Psoas muscle (tissue), 8 donors: ENCODE data around the gene DNAJB2. TPM values are rescaled to one million over a fixed set of nuclear protein-coding genes. Genes with fewer than 3 reads are reported as not detected.

ENCODE experiments used
- ATAC-seq, 4 donors: fragments of 200-7000 bp; cut with Tn5 transposase; one replicate each; pipeline ENCODE4 v1.9.1; 2020; ENCODE audit warnings: moderate library complexity in 3 of 4, mild to moderate bottlenecking in 2 of 4
- DNase-seq, 2 donors: peaks; one replicate each; pipeline ENCODE4 v3.0.0-alpha.2; 2020
- H3K27ac ChIP-seq: fragments of 200-600 bp; one replicate; pipeline ENCODE4 v1.8.0; 2022
- H3K27me3 ChIP-seq, 3 donors: fragments of 200-600 bp in 1 of 3; one replicate each; pipeline versions ENCODE4 v1.6.1 to v1.8.0; 2013 to 2022; ENCODE audit warnings: low read length in 2 of 3, mild to moderate bottlenecking in 2 of 3, moderate library complexity in 1 of 3; ENCODE audit not compliant: insufficient read depth in 3 of 3
- H3K36me3 ChIP-seq, 2 donors: fragments of 200-600 bp in 1 of 2; one replicate each; pipeline versions ENCODE4 v1.6.1 to v1.8.0; 2013 to 2022; ENCODE audit warnings: low read depth in 1 of 2, mild to moderate bottlenecking in 1 of 2, moderate library complexity in 1 of 2; ENCODE audit not compliant: insufficient read depth in 1 of 2
- H3K4me1 ChIP-seq: fragments of 200-600 bp; one replicate; pipeline ENCODE4 v1.8.0; 2022
- H3K4me3 ChIP-seq: fragments of 200-600 bp; one replicate; pipeline ENCODE4 v1.8.0; 2022; ENCODE audit warnings: mild to moderate bottlenecking
- H3K9me3 ChIP-seq: fragments of 200-600 bp; one replicate; pipeline ENCODE4 v1.8.0; 2022
- WGBS, 3 donors: extraction: QIAGEN DNeasy Blood & Tissue Kit; methylation state at CpG; one replicate each; pipeline versions ENCODE4 v1.1.6 to v1.1.7; 2013; 5-methylcytosine and 5-hydroxymethylcytosine counted together
- intact Hi-C, 2 donors: fragments of 100-400 bp; cut with DNase I; formaldehyde crosslinking; loops; one replicate each; pipeline versions ENCODE4 v1.11.0 to v1.14.2; 2022
- polyA plus RNA-seq, 3 donors: library from polyadenylated mRNA; stranded (reverse); fragments of 200-250 nt; gene quantifications; one replicate each; pipeline ENCODE4 v1.2.3, GENCODE V29; 2013
- total RNA-seq, 4 donors: library from RNA; stranded (reverse); fragmentation: NEBNext Ultra II Directional in 2 of 4; extraction: Animal tissue kit (Norgen Biotek cat#: 25700) in 2 of 4; gene quantifications; one replicate each; pipeline versions ENCODE4 v1.2.1 to v1.2.4, GENCODE V29; 2021 to 2023
- TF ChIP-seq, protein P1 (sequence below): fragments of 200-600 bp; IDR thresholded peaks from one replicate; pipeline ENCODE4 v1.8.0; 2022; ENCODE audit warnings: antibody characterized with exemption
- donor health status: healthy with polysubstance abuse.
- donor health status: DM: no; HTN: no; CAD: no; lungs with moderate emphysema.
- donor health status: Bipolar disorder and iron deficiency.
- donor health status: healthy.
- donor health status: DM: yes; HTN: yes; CAD: no.
- donor health status: DM: no; HTN: no; CAD: no.
- donor health status: DM: no; HTN: no; CAD: no.
- donor health status: DM: yes; HTN: yes; CAD: no.

Gene DNAJB2
- total and polyA plus RNA-seq, 7 donors, result 93.1 to 204 (median 105) TPM

DNA sequence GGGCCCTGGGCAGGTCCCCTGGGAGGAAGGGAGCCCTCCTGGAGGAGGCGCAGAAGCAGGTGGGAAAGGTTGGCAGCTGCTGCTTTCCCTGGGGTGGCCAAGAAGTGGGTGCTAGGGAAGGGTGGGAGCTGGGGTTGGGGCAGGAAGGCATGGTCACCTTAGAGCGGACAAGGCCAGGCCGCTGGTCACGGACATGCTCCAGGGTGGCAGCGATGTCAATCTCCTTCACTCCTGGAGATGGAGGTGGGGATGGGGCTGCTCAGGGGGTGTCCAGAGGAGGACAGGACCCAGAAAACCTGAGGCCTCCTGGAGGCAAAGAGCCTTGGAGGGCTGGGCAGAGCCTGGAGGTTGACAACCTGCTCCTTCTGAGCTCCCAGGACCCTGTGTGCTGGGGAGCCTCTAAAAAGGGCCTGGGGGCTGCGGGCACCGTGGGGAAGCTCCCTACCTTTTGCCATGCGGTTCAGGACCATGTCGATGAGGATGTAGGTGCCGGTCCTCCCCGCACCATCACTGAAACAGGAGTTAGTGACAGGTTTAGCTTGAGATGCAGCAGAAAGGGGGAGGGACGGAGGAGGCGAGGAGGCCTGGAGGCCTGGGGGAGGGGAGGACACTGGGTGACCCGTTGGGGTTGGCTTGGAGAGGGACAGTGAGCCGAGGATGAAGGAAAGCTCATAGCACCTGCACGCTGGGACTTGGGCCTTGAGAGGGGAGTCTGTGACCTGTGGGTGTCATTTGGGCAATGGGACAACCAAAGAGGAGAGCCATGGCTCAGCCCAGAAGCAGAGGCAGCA is 11.4 kb downstream of the DNAJB2 start:
- H3K27me3 ChIP-seq, result no peaks in the 10 kb centered on the region
- H3K9me3 ChIP-seq, result no peaks in the 10 kb centered on the region
- intact Hi-C loops, result loop anchor here in 1 of 2 donors (10.0 kb wide), 1 partner anchor 46 kb away; the partner anchor contains the start of genes GLB1L and STK16
- no peak overlapping the region for H3K27ac ChIP-seq
- DNase-seq (peak in 1 of 2 donors; percentile 46), ATAC-seq (no peak)
- H3K4me1 ChIP-seq, result peaks cover 4% of the 10 kb centered on the region
- TF ChIP-seq, protein P1, sequence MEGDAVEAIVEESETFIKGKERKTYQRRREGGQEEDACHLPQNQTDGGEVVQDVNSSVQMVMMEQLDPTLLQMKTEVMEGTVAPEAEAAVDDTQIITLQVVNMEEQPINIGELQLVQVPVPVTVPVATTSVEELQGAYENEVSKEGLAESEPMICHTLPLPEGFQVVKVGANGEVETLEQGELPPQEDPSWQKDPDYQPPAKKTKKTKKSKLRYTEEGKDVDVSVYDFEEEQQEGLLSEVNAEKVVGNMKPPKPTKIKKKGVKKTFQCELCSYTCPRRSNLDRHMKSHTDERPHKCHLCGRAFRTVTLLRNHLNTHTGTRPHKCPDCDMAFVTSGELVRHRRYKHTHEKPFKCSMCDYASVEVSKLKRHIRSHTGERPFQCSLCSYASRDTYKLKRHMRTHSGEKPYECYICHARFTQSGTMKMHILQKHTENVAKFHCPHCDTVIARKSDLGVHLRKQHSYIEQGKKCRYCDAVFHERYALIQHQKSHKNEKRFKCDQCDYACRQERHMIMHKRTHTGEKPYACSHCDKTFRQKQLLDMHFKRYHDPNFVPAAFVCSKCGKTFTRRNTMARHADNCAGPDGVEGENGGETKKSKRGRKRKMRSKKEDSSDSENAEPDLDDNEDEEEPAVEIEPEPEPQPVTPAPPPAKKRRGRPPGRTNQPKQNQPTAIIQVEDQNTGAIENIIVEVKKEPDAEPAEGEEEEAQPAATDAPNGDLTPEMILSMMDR, result no peak
- WGBS, 3 donors, result 83 to 84% (median 83%) methylated on average over 16 of the region's 16 CpGs
- H3K4me3 ChIP-seq, result no peak overlapping the region
- peaks cover 0 to 11% of the 10 kb centered on the region in 2 donors for H3K36me3 ChIP-seq

DNA sequence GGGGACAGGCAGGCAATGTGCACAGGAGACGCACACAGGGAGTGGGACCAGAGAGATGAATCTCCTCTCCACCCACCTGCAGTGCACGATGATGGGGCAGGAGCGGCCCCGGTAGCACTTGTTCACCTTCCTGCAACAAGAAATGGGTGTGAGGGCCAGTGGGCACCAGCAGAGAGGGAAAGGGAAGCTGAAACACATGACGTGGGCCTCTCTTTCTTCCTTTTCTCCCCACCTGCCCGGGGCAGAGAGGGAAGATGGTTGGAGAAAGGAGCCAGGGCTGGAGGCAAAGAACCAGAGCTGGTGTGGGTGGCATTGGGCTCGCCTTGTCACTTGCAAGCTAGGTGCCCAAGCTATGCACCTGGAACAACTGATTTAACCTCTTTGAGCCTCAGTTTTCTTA is 12.2 kb downstream of the DNAJB2 start:
- intact Hi-C loops, result loop anchor here in 1 of 2 donors (10.0 kb wide), 1 partner anchor 47 kb away; the partner anchor contains the start of genes GLB1L and STK16
- H3K4me3 ChIP-seq, result no peak overlapping the region
- TF ChIP-seq, protein P1, result no peak
- peaks cover 4% of the 10 kb centered on the region for H3K4me1 ChIP-seq
- H3K36me3 ChIP-seq, result peaks cover 0 to 6% of the 10 kb centered on the region in 2 donors
- no peak for ATAC-seq
- no peaks in the 10 kb centered on the region for H3K27me3 ChIP-seq
- H3K27ac ChIP-seq, result no peak overlapping the region
- 78 to 86% (median 84%) methylated on average over 6 to 7 of the region's 7 CpGs for WGBS, 3 donors
- no peak for DNase-seq
- H3K9me3 ChIP-seq, result no peaks in the 10 kb centered on the region

DNA sequence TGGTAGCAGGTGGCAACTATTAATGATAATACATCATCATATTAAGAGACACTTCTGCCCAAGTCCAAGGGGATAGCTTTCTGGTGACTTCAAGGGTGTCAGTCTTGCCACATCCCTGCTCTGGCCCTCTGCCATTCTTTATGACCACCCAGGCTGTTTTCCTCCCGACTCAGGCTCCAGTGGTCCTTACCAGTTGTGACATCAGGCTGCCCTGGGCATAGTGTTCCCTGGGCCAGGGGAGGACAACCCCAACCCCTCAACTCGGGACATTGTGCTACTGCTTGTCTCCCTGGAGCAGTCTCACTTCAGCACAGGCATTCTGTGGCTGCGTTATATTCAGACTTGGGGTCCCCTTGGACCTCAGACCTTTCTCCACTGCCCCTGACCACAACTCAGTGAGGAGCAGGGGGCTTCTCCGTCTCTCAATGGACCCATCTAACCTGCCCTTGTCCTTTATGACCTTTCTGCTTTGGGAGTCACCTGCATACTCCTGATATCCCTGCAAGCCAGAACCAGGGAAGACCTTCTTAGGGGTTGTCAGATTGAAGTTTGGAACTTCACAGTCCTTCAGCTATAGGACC is 12.8 kb downstream of the DNAJB2 start:
- 67 to 71% (median 68%) methylated on average over 4 of the region's 4 CpGs for WGBS, 3 donors
- Histone ChIP-seq H3K36me3 (no peaks in the 10 kb centered on the region), H3K4me1 (peaks cover 4% of the 10 kb centered on the region), H3K4me3 (no peak overlapping the region), H3K27ac (no peak overlapping the region), H3K9me3 (no peaks in the 10 kb centered on the region), H3K27me3 (no peaks in the 10 kb centered on the region)
- no peak for DNase-seq
- ATAC-seq, result no peak
- TF ChIP-seq, protein P1, result no peak
- intact Hi-C loops, result loop anchor here in 1 of 2 donors (10.0 kb wide), 1 partner anchor 47 kb away; the partner anchor contains the start of genes GLB1L and STK16

DNA sequence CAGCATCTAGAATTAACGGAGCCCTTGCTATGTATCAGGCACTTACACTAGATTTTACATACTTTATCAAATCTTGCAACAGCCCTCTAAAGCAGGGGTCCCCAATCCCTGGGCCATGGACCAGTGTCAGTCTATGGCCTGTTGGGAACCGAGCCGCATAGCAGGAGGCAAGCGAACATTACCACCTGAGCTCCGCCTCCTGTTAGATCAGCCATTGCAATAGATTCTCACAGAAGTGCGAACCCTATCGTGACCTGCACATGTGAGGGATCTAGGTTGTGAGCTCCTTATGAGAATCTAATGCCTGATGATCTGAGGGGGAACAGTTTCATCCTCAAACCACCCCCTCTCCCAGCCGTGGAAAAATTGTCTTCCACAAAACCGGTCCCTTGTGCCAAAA is 13.4 kb downstream of the DNAJB2 start:
- intact Hi-C loops, result loop anchor here in 1 of 2 donors (10.0 kb wide), 1 partner anchor 48 kb away; the partner anchor contains the start of genes GLB1L and STK16
- 86 to 93% (median 91%) methylated on average over 9 of the region's 9 CpGs for WGBS, 3 donors
- no peaks in the 10 kb centered on the region for H3K27me3 ChIP-seq
- no peak for ATAC-seq
- no peaks in the 10 kb centered on the region for H3K36me3 ChIP-seq
- TF ChIP-seq, protein P1, result no peak
- H3K4me3 ChIP-seq, result no peak overlapping the region
- H3K9me3 ChIP-seq, result no peaks in the 10 kb centered on the region
- no peak for DNase-seq
- no peak overlapping the region for H3K27ac ChIP-seq
- peaks cover 4% of the 10 kb centered on the region for H3K4me1 ChIP-seq
